K562 (cell line): ENCODE measurements around the gene GMPR2. TPM values are rescaled to one million over a fixed set of nuclear protein-coding genes. Genes with fewer than 3 reads are reported as not detected.
A peak's percentile ranks its signal among the peaks of the same experiment; 100 is the strongest.

ENCODE experiments used
- ATAC-seq: fragments of 200-7000 bp; cut with Tn5 transposase; 3 replicates; pipeline ENCODE4 v1.9.1; 2020; ENCODE audit warnings: moderate library complexity
- BruUV-seq: library from RNA; stranded (reverse); fragments of 400-500 nt; replicated peaks from 2 replicates; lab custom pipeline; 2021; lab: Mats Ljungman, UMichigan
- CTCF ChIA-PET: fragments of 300-600 bp; formaldehyde crosslinking; extraction: SDS; loops from one replicate; lab custom pipeline; 2021; ENCODE audit warnings: low intra/inter-chr PET ratio; lab: Yijun Ruan, JAX
- POLR2A ChIA-PET: fragments of 300-600, 350-650 bp; sonication (Branson Sonifier 250); formaldehyde crosslinking; extraction: SDS; loops from one replicate; lab custom pipeline; 2021; ENCODE audit warnings: antibody characterized with exemption, inconsistent platforms; lab: Yijun Ruan, JAX
- DNase-seq, 4 experiments: peaks; one replicate each; pipeline versions ENCODE4 v3.0.0 to v3.0.0-alpha.2; 2011 to 2018; ENCODE audit warnings: low spot score in 3 of 4, mixed read lengths in 3 of 4; ENCODE audit errors: extremely low read depth in 1 of 4
- FAIRE-seq: peaks from 2 replicates; lab custom pipeline; 2011; peaks lifted over from hg19 to GRCh38; lab: Jason Lieb, UNC
- H2AFZ ChIP-seq: 2 replicates; pipeline ENCODE4 v1.6.0; 2011; ENCODE audit warnings: low read depth, low read length, control low read depth, inconsistent platforms
- H3K27ac ChIP-seq: fragments of 200-600 bp; 3 replicates; pipeline ENCODE4 v1.8.0; 2011; ENCODE audit warnings: low read depth, mild to moderate bottlenecking, control low read depth, inconsistent platforms, low read length, moderate library complexity, mixed read lengths; ENCODE audit errors: extremely low read depth
- H3K27me3 ChIP-seq, 2 experiments: fragments of 300-600 bp in 1 of 2; 2 replicates in 1 of 2; 3 replicates in 1 of 2; pipeline versions ENCODE4 v1.6.0 to v1.8.0; 2011; ENCODE audit warnings: inconsistent platforms in 2 of 2, low read length in 2 of 2, mild to moderate bottlenecking in 1 of 2, mixed read lengths in 1 of 2, moderate library complexity in 1 of 2; ENCODE audit not compliant: control insufficient read depth in 2 of 2, insufficient read depth in 2 of 2
- H3K36me3 ChIP-seq: fragments of 300-600 bp; 3 replicates; pipeline ENCODE4 v1.8.0; 2011; ENCODE audit warnings: mild to moderate bottlenecking, low read length, inconsistent platforms; ENCODE audit not compliant: control insufficient read depth, insufficient read depth
- H3K4me1 ChIP-seq, 2 experiments: fragments of 200-600 bp in 1 of 2; replicated peaks in 1 of 2; 2 replicates in 1 of 2; 3 replicates in 1 of 2; pipeline versions ENCODE4 v1.5.1 to v1.8.0; 2011; ENCODE audit warnings: inconsistent platforms in 2 of 2, low read length in 2 of 2, mild to moderate bottlenecking in 1 of 2, mixed read lengths in 1 of 2, moderate library complexity in 1 of 2; ENCODE audit not compliant: control insufficient read depth in 2 of 2, insufficient read depth in 2 of 2
- H3K4me2 ChIP-seq: 2 replicates; pipeline ENCODE4 v1.6.1; 2011; ENCODE audit warnings: low read length, control low read depth, inconsistent platforms, mixed read lengths; ENCODE audit not compliant: insufficient read depth
- H3K4me3 ChIP-seq: fragments of 200-600 bp; sonication (generic), shearing (Covaris generic); 2 replicates; pipeline ENCODE4 v1.5.1; 2016; ENCODE audit warnings: control low read depth, inconsistent platforms
- H3K79me2 ChIP-seq: fragments of 200-600 bp; 3 replicates; pipeline ENCODE4 v1.8.0; 2011; ENCODE audit warnings: low read length, inconsistent platforms; ENCODE audit not compliant: control insufficient read depth, insufficient read depth
- H3K9ac ChIP-seq, 2 experiments: 2 replicates each; pipeline versions ENCODE4 v1.6.0 to v1.6.1; 2011; ENCODE audit warnings: low read depth in 2 of 2, low read length in 2 of 2, control low read depth in 1 of 2, inconsistent platforms in 1 of 2, mild to moderate bottlenecking in 1 of 2, mixed read lengths in 1 of 2; ENCODE audit not compliant: insufficient read depth in 1 of 2
- H3K9me1 ChIP-seq: one replicate; pipeline ENCODE4 v1.6.0; 2011; ENCODE audit warnings: inconsistent platforms, mild to moderate bottlenecking, low read length, moderate library complexity; ENCODE audit not compliant: control insufficient read depth, insufficient read depth
- H3K9me3 ChIP-seq: replicated peaks from 2 replicates; pipeline ENCODE4 v1.5.1; 2011; ENCODE audit warnings: low read depth, low read length, inconsistent platforms; ENCODE audit not compliant: control insufficient read depth, insufficient read depth
- H4K20me1 ChIP-seq: replicated peaks from 2 replicates; pipeline ENCODE4 v1.6.1; 2011; ENCODE audit warnings: low read length, inconsistent platforms, mixed read lengths; ENCODE audit not compliant: control insufficient read depth, insufficient read depth
- CHAMP1 ChIP-seq: fragments of 450-650 bp; IDR thresholded peaks from 2 replicates; pipeline ENCODE4 v1.6.1; 2016; ENCODE audit warnings: mild to moderate bottlenecking
- CHD4 ChIP-seq: fragments of 200-600 bp; sonication (generic); IDR thresholded peaks from 3 replicates; pipeline ENCODE4 v1.6.1; 2012; ENCODE audit warnings: low read depth, mild to moderate bottlenecking, mixed read lengths, low read length, inconsistent platforms; ENCODE audit not compliant: insufficient read depth, insufficient replicate concordance, poor library complexity, severe bottlenecking
- EHMT2 ChIP-seq: fragments of 450-650 bp; IDR thresholded peaks from 2 replicates; pipeline ENCODE4 v1.6.1; 2018; ENCODE audit warnings: antibody characterized with exemption
- GABPB1 ChIP-seq: sonication (generic); formaldehyde crosslinking; IDR thresholded peaks from 2 replicates; pipeline ENCODE4 v1.8.0; 2022; ENCODE audit warnings: mild to moderate bottlenecking, missing genetic modification reagents
- HDAC2 ChIP-seq: fragments of 450-650 bp; IDR thresholded peaks from 2 replicates; pipeline ENCODE4 v1.6.1; 2016; ENCODE audit warnings: mild to moderate bottlenecking
- HMGN3 ChIP-seq: IDR thresholded peaks from 2 replicates; pipeline ENCODE4 v1.6.1; 2011; ENCODE audit warnings: borderline replicate concordance, low read depth, mild to moderate bottlenecking, mixed read lengths, low read length; ENCODE audit not compliant: insufficient read length; ENCODE audit errors: extremely low read depth
- MTA1 ChIP-seq: fragments of 450-650 bp; IDR thresholded peaks from 2 replicates; pipeline ENCODE4 v1.6.1; 2017; ENCODE audit warnings: borderline replicate concordance
- PATZ1 ChIP-seq: fragments of 250-450 bp; sonication (Bioruptor Pico); IDR thresholded peaks from 2 replicates; pipeline ENCODE4 v1.5.0; 2020; ENCODE audit warnings: mild to moderate bottlenecking, borderline replicate concordance
- POLR2A ChIP-seq: fragments of 450-650 bp; conservative IDR thresholded peaks from 2 replicates; pipeline ENCODE4 v1.6.1; 2016
- RBBP5 ChIP-seq: fragments of 200-600 bp; sonication (generic); IDR thresholded peaks from 2 replicates; pipeline ENCODE4 v1.6.1; 2012; ENCODE audit warnings: borderline replicate concordance, mild to moderate bottlenecking, low read length, control low read depth, inconsistent platforms; ENCODE audit not compliant: insufficient read depth, poor library complexity, severe bottlenecking
- SIN3B ChIP-seq: fragments of 450-650 bp; IDR thresholded peaks from 2 replicates; pipeline ENCODE4 v1.6.1; 2017; ENCODE audit warnings: low read depth, mild to moderate bottlenecking, moderate library complexity
- SIRT6 ChIP-seq: IDR thresholded peaks from one replicate; pipeline ENCODE4 v1.6.1; 2012; ENCODE audit warnings: low read depth, mild to moderate bottlenecking, control low read depth, inconsistent platforms, low read length, moderate library complexity
- ZFP91 ChIP-seq: sonication (generic); formaldehyde crosslinking; IDR thresholded peaks from 2 replicates; pipeline ENCODE4 v1.8.0; 2022; ENCODE audit warnings: mild to moderate bottlenecking, missing genetic modification reagents
- ZNF79 ChIP-seq: fragments of 250-450 bp; sonication (Bioruptor Pico); IDR thresholded peaks from 2 replicates; pipeline ENCODE4 v1.4.0; 2020; ENCODE audit warnings: low read depth, mild to moderate bottlenecking, moderate library complexity
- WGBS: fragments of 100-300 bp; shearing (Covaris generic); methylation state at CpG from one replicate; pipeline ENCODE4 v1.1.6; 2016; ENCODE audit warnings: low coverage, mixed read lengths; ENCODE audit not compliant: insufficient coverage; ENCODE audit errors: missing lambda C conversion rate; 5-methylcytosine and 5-hydroxymethylcytosine counted together
- in situ Hi-C: fragments of 300-500 bp; cut with MboI; formaldehyde crosslinking; loops from 4 replicates; pipeline ENCODE4 v1.15.0; 2018; ENCODE audit warnings: inconsistent platforms, mixed read lengths
- intact Hi-C: fragments of 100-400 bp; cut with micrococcal nuclease; formaldehyde crosslinking; loops from 2 replicates; pipeline ENCODE4 v1.14.2; 2022
- polyA plus RNA-seq, 8 experiments: library from polyadenylated mRNA; depleted of rRNA in 4 of 8; stranded (reverse) in 5 of 8; unstranded in 3 of 8; fragments of >200 nt; fragmentation: Nextera tagmentation in 2 of 8; fragmentation: Illumina TruSeq in 1 of 8; extraction: Ambion mirVana in 2 of 8; extraction: Trizol in 1 of 8; gene quantifications; 2 replicates each; pipeline versions ENCODE4 v1.2.1 to v1.2.3, GENCODE V29; 2011 to 2014; ENCODE audit warnings: inconsistent platforms in 1 of 8, missing spikeins in 1 of 8
- total RNA-seq, 7 experiments: library from RNA; depleted of rRNA in 6 of 7; stranded (reverse); fragments of >200 nt in 6 of 7; fragmentation: Illumina TruSeq in 2 of 7; extraction: Trizol in 2 of 7; gene quantifications; 2 replicates each; pipeline versions ENCODE4 v1.2.1 to v1.2.3, GENCODE V29; 2011 to 2021; ENCODE audit warnings: low replicate concordance in 1 of 7

The GMPR2 gene
- total and polyA plus RNA-seq, 9 of the 15 experiments (the other 6 are each of a cell fraction or from before 2014, with no cell fraction given) = 26.4 to 67.4 (median 36.3) TPM

DNA sequence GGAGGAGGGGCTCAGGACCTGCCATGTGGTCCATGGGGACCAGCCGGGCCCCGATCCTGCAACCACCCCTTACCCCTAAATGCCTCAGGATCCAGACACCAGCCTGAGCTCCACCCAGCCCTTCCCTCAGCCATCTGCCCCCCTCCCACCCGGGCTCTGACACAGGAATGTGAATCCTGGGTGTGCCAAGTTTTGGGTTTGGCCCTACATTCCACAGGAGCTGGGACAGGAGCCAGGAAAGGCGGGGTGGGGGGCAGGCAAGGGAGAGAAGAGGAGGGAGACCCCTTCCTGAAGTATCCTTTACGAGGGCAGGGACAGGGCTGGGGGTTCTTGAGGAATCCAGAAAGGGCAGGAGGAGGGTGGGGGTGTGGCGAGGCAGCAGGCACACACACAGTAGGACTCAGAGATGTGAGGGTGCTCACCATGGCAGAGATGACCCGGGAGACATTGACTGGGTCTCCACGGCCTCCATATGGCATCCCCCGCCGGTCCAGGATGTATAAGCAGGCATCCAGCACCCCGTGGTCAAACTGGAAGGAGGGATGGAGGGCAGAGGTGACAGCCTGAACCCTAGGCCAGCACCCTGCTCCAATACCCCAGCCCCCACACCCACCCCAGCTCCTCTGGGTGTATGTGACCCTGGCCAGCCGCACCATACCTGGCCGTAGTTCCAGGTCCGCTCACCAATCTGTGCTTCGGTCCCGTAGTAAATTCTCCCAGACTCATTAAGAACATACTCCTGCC, 26.7 kb downstream of the GMPR2 start:
- H3K4me2 ChIP-seq = no peak overlapping the region
- H3K9ac ChIP-seq = no peak overlapping the region; a peak in 1 of 4 replicates
- BruUV-seq = no TSS peak
- no peak overlapping the region for H3K4me3 ChIP-seq
- ChIA-PET CTCF (no interaction called here), POLR2A (interaction anchor here (0.6 kb wide), 1 partner anchor 12 kb away, joined by 3 read pairs; the partner anchor contains the start of gene RABGGTA)
- peaks cover 22 to 75% of the 10 kb centered on the region in 2 experiments; a peak in 4 of 5 replicates for H3K4me1 ChIP-seq
- no peak overlapping the region for H2AFZ ChIP-seq
- no peaks in the 10 kb centered on the region for H4K20me1 ChIP-seq
- ATAC-seq (no peak), DNase-seq (peak in 1 of 4 experiments; percentile 14), FAIRE-seq (no peak)
- no peaks in the 10 kb centered on the region for H3K27me3 ChIP-seq
- no peak overlapping the region for H3K27ac ChIP-seq
- no peaks in the 10 kb centered on the region; the same call in 1 of the 3 replicates for H3K36me3 ChIP-seq
- 89% methylated on average over 9 of the region's 16 CpGs for WGBS
- in situ Hi-C loops (no loop called here), intact Hi-C loops (no loop called here)
- no peaks in the 10 kb centered on the region for H3K79me2 ChIP-seq
- H3K9me1 ChIP-seq = no peaks in the 10 kb centered on the region
- H3K9me3 ChIP-seq = no peaks in the 10 kb centered on the region
- TF ChIP-seq ZNF79 (CRISPR knock-in tag) (no peak), CHAMP1 (no peak), CHD4 (no peak), ZFP91 (CRISPR knock-in tag) (no peak), POLR2A (no peak), PATZ1 (CRISPR knock-in tag) (no peak), EHMT2 (no peak), SIRT6 (no peak), GABPB1 (CRISPR knock-in tag) (no peak), HMGN3 (no peak), SIN3B (no peak), HDAC2 (no peak), MTA1 (no peak), RBBP5 (no peak)
